Measurements from ENCODE around the gene CFAP65.
A peak's percentile ranks its signal among the peaks of the same experiment; 100 is the strongest.

Gene CFAP65

DNA sequence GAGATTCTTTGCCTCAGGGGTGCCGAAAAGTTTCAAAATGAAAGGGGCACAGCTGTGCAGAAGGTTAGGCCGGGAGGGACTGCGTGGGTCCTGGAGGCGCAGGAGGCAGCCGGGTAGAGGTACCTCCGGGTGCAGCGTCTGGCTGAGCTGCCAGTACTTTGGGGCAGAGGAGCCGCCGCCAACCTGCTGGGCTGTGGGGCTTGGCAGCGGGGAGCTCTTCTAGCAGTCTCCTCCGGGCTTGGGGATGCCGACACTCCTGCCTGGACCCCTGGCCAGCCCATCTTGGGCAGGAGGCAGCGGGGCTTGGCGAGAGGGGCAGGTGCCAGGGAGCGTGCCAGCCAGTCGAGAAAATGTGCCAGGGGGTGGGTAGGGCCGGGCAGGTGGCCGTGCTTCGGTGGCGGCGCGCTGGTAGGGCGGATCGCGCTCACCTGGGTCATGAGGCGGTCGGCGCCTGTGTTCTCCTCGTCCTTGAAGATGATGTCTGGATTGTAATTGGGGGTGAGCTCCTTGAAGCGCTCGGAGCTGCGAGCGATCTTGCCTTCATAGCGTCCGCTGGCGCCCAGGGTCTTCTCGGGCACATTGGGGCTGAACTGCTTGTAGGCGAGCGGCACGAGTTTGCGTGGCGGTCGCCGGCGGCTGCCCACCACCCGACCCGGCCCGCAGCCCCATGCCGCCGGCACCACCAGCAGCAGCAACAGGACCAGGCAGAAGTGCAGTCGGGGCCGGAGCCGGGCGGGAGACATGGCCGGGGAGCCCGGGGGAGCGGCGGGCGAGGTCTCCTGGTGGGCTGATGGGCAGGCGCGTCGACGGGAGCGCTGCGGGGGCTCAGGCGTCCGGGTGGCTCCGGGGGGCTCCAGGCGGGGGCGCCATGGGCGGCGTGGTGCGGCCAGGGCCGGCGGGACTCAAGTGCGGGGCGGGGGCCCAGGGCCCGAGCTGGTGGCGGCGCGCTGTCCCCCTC, 18.7 kb upstream of the CFAP65 start:
- DNase-seq: no peak

DNA sequence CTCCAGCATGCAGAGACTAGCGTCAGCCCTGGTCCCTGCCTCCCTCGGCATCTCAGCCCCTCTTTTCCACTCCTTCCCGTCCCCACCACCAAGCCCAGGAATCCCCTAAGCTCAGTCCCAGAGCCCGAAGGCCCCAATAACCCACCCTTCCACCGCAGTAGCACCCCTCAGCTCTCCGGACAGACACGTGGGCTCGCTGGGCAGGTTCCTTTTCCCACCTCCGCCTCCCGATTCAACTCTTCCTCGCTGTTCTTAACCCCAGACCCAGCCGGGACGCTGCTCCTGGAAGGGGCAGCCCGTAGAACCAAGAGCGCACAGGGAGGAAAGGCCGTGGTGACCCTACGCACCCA, 18.0 kb upstream of the CFAP65 start:
- DNase-seq: no peak

DNA sequence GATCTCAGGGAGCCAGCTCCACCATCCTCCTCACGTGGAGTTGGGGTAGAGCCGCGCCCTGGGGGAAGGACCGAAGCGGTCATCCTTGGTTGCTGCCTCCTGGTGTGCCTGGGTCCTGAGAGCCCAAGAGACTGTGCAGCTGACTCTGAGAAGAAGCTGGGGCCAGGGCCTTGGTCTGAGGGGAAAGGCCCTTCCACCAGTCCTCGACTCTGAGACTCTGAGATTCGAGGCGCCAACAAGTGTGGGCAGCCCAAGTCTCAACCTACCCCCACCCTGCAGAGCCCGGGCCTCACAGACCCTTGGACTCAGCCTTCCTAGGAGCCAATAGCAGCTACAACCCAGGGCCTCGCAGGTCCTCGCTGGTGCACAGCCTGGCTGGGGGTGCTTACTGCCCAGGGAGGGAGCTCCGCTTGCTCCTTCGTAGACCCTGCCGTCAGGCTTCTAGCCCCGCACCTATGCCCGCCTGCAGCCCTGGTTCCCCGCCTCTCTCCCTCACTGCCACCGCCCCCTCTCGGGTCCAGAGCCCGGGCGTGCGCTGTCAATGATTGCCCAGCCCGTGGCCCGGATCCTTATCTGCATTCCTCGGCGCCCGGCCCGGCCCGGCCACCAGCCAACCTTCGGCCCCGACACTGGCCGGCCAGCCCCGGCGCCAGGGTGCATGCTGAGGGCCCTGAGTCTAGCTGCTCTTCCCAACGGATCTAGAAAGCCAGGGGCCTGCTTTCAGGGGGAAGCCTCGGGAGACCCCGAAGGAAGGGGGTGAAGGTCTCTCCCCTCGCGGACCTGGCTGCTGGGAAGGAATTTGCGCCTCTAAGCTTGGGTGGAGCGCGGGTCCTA, 17.4 kb upstream of the CFAP65 start:
- no peak for DNase-seq

DNA sequence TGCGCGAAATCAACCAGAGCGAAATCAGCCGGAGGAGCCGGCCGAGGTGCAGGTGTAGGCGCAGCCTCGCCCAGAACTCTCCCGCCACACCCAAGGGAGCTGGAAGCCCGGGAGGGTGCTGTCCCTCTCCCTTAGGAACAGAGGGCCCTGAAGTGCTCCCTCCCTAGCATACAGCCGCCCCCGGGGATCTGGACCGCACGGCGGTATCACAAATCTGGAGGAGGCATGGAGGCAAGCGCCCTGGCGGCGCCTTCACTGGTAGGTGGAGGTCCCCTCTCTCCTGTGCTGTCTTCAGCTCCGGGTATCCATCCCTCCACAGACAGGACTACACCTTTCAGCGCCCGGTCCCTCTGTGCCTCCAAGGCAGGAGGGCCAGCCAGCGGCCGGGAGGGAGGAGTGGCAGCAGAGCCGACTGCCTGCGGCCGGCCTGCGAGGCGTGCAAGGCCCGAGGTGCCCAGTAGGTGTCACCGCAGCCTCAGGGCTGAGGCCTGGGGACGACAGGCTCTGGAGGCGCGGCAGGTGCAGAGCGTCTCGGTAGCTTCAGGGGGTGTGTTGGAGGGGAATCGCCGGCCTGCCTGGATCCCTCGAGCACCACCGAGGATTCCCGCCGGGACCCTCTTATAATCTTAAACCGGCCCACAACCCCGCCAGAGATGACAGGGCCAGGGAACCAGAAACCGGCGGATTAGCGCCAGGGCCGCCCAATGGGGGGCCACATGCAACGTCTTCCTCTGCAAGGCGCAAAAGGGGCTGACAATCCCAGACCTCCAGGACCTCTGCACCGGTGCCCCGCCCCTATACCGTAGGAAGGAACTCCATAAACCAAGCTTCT, 16.6 kb upstream of the CFAP65 start:
- peak; percentile 74 for DNase-seq

DNA sequence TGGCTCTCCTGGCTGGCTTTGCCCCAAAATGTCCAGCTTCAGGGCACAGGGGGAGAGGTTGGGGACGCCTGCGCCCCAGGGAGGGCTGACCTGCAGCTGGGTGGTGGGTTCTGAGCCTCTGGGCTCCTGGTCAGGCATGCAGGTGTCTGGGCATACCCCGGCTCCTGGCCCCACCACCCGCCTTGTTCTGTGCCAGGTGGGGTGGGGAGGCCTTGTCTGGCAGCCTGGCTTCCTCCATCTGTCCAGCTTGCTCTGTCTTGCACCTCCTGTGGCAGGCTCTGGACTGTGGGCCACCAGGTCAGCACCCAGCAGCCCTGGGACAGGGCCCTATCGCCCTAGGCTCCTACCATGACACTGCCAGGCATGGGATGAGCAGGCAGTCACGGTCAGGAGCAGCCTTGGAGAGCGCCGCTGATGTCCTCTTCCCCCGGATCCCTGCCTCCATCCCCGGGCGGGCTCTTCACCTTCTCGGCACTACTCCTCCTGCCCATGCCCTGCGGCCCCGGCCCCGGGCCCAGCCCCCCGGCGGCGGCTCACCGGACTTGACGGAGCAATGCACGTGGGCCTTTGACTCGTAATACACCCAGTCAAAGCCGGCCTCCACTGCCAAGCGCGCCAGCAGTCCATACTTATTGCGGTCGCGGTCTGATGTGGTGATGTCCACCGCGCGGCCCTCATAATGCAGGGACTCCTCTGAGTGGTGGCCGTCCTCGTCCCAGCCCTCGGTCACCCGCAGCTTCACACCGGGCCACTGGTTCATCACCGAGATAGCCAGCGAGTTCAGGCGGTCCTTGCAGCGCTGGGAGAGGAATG, 15.8 kb upstream of the CFAP65 start:
- DNase-seq: no peak

DNA sequence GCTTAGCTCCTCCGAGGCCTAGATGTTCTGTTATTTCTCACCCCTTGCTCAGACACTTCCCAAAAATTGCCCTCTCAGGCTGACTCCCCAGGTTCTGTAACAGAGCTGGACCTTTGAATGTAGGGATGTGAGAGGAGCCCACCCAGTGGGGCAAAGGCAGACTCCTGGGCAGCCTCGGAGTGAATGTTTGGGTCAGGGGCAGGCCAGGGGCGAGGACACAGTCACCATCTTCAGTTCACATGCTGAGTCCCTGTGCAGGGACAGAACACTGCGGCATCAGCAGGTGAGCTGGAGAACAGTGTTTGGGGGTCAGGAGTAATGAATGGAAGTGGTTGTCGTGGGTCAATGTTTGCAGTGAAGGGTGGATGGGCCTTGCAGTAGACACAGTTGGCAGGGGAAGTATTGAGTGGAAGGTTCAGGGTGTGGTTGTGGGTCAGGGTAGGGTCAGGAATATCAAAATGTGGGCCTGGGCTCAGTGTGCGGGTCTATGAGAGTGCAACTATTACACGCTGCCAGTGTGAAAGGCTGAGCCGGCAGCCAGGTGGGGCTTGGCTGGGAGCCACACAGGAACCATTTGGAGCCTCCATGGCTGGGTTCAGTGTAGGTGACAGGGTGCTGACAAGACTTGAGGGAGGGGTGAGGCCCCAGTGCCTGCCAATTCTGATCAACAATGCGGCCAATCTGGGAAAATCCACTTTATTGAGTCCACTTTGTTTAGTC, 15.0 kb upstream of the CFAP65 start:
- peak; percentile 56 for DNase-seq

DNA sequence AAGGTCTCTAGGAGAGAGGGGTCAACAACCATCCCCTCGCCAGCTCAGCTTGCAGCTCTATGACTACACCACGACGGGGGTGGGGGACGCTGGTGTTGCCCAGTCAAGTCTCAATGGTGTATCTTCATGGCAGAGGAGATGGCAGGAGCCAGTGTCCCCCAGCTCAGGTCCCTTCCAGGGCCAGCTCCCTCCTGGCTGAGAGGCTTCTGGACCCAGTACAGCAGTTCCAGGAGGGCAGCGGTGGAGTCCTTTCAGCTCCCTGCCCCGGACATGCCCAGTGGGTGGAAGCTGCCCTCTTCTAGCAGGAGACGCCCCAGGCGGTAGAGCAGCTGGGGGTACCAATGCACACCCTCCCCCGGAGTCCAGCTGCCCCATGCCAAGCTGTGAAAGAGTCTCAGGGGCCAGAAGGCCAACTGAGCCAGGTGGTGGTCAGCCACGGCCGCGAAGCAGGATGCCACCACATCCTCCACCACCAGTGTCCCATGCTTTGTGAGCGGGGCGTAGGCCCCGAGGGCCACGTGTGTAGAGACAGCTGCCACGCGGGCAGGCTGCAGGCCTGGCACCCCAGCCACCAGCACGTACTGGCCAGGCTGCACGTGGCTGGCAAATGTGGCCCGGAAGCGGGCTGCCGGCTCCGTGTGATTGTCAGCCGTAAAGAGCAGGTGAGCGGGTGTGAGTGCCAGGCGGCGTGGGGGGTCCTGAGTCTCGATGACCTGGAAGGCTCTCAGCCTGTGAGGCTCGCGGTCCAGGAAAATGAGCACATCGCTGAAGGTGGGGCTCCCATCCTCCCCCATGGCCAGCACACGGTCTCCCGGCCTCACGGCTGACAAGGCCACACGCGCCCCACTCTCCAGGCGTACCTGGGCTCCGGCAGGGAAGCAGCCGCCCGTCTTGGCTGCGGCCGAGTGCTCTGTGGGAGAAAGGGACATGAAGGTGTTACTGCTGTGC, 13.9 kb upstream of the CFAP65 start:
- no peak for DNase-seq

DNA sequence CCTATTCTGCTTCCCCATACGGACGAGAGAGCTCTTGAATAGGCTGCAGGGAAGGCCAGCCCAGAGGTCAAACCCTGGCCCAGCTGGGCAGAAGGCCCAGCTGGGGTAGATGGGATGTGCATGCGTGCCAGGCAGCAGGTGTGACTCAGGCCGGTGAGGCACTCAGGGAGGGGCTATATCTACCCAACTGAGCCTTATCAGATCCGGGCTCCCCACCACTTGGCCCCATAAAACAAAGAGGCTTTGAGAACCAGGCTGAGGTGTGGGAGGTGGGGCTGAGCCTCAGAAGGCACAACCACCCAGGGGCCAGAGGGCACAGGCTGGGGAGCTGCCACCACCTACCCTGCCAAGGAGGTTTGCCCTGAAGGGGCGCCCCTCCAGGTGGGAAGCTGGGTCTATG, 8.0 kb upstream of the CFAP65 start:
- no peak for DNase-seq

DNA sequence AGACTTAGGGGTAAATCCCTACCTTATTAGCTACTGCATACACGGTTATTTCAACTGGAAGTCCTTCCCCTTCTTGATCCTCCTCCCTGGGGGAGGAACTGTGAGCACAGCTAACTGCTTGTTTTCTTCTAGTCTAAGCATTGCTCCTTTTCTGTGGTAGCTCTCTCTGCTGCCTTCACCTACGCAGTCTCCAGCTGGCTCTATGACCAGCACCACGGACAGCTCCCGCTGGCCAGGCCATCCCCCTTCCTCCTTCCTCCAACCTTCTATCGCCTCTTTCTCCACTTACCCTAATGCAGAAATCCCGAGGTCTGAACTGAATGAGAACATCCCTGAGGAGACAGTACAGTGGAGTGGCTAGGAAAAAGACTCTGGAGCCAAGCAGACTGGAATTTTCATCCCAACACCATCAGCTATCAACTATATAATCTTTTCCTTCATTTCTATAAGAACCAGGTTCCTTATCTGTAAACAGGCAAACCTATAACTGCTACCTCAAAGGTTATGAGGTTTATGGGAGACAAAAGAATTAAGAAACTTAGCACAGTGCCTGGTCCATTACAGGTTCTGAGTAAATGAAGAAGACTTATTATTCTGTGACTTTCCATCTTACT, 4.7 kb upstream of the CFAP65 start:
- peak; percentile 44 for DNase-seq

DNA sequence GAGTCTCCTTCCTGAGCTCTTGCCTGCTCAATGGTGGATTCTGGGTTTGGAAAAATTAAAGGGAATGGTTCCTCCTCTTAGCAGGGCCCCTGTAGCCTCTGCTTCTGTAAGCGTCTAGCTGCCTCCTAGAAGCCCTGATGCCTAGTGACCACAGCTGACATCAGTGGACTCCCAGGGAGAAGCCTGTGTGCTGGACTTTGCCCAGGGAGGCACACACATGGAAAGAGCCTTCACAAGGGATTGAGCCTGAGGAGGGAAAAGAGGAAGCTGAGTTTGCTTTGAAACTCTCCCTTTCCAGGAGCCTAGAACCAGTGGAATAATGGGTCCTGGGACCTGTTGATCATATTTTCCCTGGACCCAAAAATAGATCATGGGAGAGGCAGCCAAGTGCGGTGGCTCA, 1.4 kb upstream of the CFAP65 start:
- no peak for DNase-seq

DNA sequence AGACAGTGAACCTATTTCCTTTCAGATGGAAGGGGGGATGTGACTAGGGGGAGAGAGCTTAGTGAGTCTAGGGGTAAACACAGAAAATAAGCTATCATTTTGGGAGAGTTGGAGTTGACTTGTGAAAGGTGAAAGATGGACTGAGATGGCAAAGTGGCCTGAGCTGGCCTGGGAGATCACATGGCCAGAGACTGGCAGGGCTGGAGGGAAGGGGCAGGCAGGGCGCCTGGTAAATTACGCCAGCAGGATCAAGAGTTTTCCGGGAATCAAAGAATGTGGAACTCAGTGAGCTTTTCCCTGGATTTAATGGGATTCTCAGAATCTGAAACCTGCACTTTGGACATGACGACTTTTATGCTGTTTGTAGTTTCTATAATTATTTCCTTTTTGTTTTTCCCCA, 841 bp upstream of the CFAP65 start:
- DNase-seq: no peak

DNA sequence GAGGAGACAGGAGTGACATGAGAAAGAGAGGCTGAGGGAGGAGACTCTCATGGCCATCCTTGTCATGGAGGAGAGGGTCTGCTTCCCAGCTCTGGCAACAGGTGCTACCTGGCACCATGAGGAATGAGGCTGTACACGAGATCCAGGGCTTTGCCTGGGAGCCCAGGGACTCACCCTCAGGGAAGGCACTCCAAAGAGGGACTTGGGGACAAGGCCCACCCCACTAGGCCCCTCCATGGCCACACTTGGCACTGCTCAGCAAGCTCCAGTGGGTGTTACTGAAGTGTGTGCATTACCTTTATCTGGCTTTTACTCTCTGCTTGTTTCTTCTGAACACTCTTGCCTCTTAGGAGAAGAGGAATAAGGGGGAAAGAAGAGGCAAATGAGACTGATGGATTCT, 2.7 kb downstream of the CFAP65 start:
- DNase-seq: no peak

DNA sequence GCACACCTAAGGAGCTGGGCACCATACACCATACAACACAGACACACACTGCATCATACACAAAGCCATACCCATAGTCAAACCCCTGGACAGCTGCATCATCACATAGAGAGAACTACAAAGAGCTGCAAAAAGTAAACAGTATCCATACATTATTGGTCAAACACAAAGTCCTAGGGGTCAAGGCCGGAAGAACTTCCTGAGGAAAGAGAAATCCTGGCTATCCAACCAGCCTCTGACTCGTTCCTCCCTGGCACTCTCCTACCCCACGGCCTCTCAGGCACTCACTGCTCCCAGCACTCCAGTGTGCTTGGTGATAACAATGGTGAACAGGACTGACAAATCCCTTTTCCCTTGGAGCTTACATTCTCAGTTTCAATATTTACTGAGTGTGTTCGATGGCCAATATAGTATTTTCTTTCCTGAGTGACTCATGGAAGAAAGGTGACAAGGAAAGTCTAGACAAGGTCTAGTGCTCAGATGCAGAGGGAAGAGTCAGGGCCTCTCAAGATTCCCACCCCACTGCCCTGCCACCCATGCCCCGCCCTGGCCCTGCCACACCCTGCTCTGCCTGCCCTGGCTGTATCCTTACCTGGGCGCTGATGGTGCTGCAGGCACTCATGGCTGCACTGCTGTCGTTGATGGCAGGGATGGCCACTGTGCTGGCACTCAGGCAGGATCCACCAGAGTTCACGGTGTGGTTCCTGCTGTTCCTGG, 3.4 kb downstream of the CFAP65 start:
- no peak for DNase-seq

DNA sequence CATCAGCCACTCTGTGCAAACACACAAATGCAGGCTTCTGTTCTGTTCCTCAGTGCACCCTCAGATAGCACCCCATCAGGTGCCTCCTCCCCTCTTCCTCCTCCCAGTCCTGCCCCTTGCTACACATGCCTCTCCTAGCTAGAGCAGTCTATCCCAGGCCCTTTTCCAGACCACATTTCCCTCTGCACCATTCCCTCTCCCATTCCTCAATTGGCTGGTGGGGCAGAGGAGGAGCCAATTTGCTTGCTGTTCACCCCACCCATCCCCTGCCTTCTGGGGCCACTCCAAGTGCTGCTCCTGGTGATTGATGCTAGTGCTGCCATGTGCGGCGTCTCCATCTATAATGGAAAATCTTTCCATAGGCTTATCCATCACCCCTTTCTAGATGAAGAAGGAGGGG, 5.4 kb downstream of the CFAP65 start:
- no peak for DNase-seq

DNA sequence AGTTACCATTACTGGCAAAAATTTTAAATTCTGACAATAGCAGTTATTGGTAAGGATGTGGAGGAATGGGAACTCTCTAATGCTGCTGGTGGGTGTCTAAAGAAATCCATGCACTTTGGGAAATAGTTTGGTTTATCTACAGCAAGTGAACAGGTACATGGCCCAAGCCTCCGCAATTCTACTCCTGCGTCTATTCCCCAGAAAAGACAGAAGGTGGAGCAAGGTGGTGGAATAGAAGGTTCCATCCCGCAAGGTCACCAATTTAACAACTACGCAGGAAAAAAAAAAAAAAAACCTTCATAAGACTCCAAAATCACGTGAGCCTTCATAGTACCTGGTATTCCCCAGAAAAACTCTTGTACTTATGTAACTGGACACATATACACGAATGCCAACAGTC, 6.5 kb downstream of the CFAP65 start:
- DNase-seq: no peak

DNA sequence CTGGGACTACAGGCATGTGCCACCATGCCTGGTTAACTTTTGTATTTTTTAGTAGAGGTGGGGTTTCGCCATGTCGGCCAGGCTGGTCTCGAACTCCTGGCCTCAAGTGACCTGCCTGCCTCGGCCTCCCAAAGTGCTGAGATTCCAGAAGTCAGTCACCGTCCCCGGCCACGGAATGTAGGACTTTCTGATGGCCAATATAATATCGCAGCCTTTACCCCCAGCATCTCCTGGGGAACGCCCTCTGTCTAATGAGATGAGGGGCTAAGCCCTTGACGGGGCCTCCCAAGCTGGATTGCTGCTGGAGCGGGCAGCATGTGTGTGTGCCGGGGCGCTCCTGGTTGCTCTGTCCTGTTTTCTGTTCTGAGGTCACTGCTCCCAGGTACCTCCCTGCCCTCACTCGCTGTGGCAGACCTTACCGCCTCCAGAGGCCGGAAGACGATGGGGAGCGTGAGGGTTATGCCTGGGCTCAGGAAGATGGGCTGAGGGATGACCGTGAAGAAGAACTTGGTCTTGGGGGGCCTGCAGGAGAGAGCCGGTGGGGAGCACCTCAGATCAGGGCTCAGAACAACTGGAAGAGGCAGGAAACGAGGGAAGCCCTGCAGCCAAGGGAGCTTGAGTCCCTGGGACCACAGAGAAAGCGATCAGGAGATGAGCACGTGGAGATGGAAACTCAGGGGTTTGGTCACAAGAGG, 9.1 kb downstream of the CFAP65 start:
- no peak for DNase-seq

DNA sequence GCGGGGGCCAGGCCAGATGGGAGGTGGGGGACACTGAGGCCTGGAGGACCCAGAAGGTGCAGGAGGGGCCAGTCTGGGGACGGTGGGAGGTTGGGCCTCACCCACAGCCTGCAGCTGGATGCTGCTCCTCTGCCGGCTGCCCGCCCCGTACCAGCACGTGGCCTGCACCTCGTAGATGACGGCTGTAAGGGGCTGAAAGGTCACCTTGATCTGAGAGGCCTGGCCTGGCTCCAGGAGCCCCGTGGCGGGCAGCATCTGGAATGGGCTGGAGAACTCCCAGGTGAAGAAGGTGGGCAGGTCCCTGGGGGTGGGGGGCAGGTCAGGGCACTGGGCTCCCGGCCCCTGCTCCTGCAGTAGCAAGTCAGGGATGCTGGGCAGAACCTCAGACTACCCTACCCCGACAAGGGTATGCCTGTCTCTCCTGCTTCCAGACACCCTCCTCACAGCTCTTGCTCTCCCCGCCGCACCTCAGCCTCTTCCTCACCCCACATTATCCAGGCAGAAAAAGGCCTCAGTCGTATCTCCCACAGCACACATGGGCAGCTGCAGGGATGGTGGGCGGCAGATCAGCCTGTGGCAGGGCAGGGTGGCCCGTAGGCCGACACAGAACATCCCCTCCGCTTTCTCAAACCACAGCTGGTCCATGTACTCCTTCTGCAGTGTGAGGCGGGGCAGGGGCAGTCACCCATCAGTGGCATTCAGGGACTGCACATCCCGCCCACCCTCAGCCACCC, 10.1 kb downstream of the CFAP65 start:
- DNase-seq: no peak

Measured in RPMI8226 (cell line).